Muscle of leg (tissue), 11 donors: ENCODE measurements around the gene COG2. TPM values are rescaled to one million over a fixed set of nuclear protein-coding genes. Genes with fewer than 3 reads are reported as not detected.
"Not testable (repeated sequence)": the region's sequence is repeated elsewhere in the genome, so short reads cannot be mapped to it uniquely, and the experiment has no call there.

Source experiments
- DNase-seq: peaks from one replicate; pipeline ENCODE4 v3.0.0; 2013
- H3K27ac ChIP-seq: one replicate; pipeline ENCODE4 v1.5.1; 2013; ENCODE audit warnings: mild to moderate bottlenecking, low read length, control low read depth
- H3K27me3 ChIP-seq: one replicate; pipeline ENCODE4 v1.6.1; 2013; ENCODE audit warnings: low read length; ENCODE audit not compliant: control insufficient read depth, insufficient read depth
- H3K36me3 ChIP-seq: one replicate; pipeline ENCODE4 v1.6.1; 2013; ENCODE audit warnings: low read length; ENCODE audit not compliant: control insufficient read depth, insufficient read depth
- H3K4me1 ChIP-seq: one replicate; pipeline ENCODE4 v1.6.1; 2013; ENCODE audit warnings: low read length; ENCODE audit not compliant: control insufficient read depth, insufficient read depth
- H3K4me3 ChIP-seq: one replicate; pipeline ENCODE4 v1.5.1; 2013; ENCODE audit warnings: low read length, control low read depth
- H3K9me3 ChIP-seq: replicated peaks from 2 replicates; pipeline ENCODE4 v1.6.1; 2013; ENCODE audit warnings: low read depth, low read length; ENCODE audit not compliant: control insufficient read depth
- WGBS: methylation state at CpG from one replicate; pipeline ENCODE4 v1.1.5; 2013; ENCODE audit warnings: missing lambda C conversion rate; ENCODE audit not compliant: insufficient coverage; 5-methylcytosine and 5-hydroxymethylcytosine counted together
- polyA plus RNA-seq, 8 donors: library from polyadenylated mRNA; unstranded; fragments of 120-200 nt; gene quantifications; one replicate each; pipeline versions ENCODE4 v1.2.1 to v1.2.3, GENCODE V29; 2013; ENCODE audit warnings: inconsistent platforms in 1 of 8, low replicate concordance in 1 of 8; ENCODE audit not compliant: insufficient read length in 8 of 8, insufficient read depth in 1 of 8
- total RNA-seq: library from RNA; stranded (reverse); fragments of 120-200 nt; gene quantifications from one replicate; pipeline ENCODE4 v1.2.4, GENCODE V29; 2013

Gene COG2
- total and polyA plus RNA-seq, 9 donors = 16.3 to 23.2 (median 20.1) TPM

GRCh38 chr1:230696722-230697437, 54.6 kb downstream of the COG2 start:
- Histone ChIP-seq H3K4me3 (no peak overlapping the region), H3K36me3 (peaks cover 16% of the 10 kb centered on the region), H3K27ac (no peak overlapping the region), H3K27me3 (peaks cover 3% of the 10 kb centered on the region), H3K4me1 (peaks cover 18% of the 10 kb centered on the region), H3K9me3 (no peaks in the 10 kb centered on the region)
- DNase-seq = no peak
- 71% methylated on average over 4 of the region's 7 CpGs for WGBS

GRCh38 chr1:230698130-230698529, 55.8 kb downstream of the COG2 start:
- H3K4me3 ChIP-seq = no peak overlapping the region
- peaks cover 15% of the 10 kb centered on the region for H3K36me3 ChIP-seq
- no peak overlapping the region for H3K27ac ChIP-seq
- H3K4me1 ChIP-seq = peaks cover 18% of the 10 kb centered on the region
- H3K9me3 ChIP-seq = no peaks in the 10 kb centered on the region
- 86% methylated on average over 10 of the region's 14 CpGs for WGBS
- H3K27me3 ChIP-seq = peaks cover 3% of the 10 kb centered on the region
- no peak for DNase-seq

GRCh38 chr1:230698964-230699363, 56.7 kb downstream of the COG2 start:
- DNase-seq, H3K27me3 ChIP-seq, H3K4me3 ChIP-seq, H3K36me3 ChIP-seq, H3K9me3 ChIP-seq, H3K27ac ChIP-seq: not testable (repeated sequence)
- H3K4me1 ChIP-seq = peaks cover 18% of the 10 kb centered on the region

GRCh38 chr1:230699716-230700115, 57.4 kb downstream of the COG2 start:
- H3K27ac ChIP-seq = no peak overlapping the region
- WGBS = no CpG with 5 or more reads among the region's 1 CpG
- no peak overlapping the region for H3K4me3 ChIP-seq
- no peak for DNase-seq
- H3K36me3 ChIP-seq = peaks cover 2% of the 10 kb centered on the region
- peaks cover 18% of the 10 kb centered on the region for H3K4me1 ChIP-seq
- H3K9me3 ChIP-seq = no peaks in the 10 kb centered on the region
- peaks cover 3% of the 10 kb centered on the region for H3K27me3 ChIP-seq

DNA sequence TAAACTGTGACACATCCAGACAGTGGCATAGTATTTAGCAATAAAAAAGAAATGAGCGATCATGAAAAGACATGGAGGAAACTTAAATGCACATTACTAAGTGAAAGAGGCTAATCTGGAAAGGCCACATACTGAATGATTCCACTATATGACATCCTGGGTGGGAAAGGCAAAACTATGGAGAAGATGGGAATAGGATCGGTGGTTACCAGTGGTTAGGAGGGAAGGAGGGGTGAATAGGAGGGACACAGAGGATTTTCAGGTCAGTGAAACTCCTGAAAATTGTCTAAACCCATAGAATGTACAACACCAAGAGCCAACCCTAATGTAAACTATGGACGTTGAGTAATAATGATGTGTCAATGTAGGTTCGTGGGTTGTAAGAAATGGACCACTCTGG, 57.9 kb downstream of the COG2 start:
- H3K27ac ChIP-seq = no peak overlapping the region
- WGBS = no CpG with 5 or more reads among the region's 4 CpGs
- H3K4me1 ChIP-seq = peaks cover 15% of the 10 kb centered on the region
- DNase-seq = no peak
- H3K27me3 ChIP-seq = peaks cover 3% of the 10 kb centered on the region
- no peak overlapping the region for H3K4me3 ChIP-seq
- H3K36me3 ChIP-seq = peaks cover 2% of the 10 kb centered on the region
- no peaks in the 10 kb centered on the region for H3K9me3 ChIP-seq

DNA sequence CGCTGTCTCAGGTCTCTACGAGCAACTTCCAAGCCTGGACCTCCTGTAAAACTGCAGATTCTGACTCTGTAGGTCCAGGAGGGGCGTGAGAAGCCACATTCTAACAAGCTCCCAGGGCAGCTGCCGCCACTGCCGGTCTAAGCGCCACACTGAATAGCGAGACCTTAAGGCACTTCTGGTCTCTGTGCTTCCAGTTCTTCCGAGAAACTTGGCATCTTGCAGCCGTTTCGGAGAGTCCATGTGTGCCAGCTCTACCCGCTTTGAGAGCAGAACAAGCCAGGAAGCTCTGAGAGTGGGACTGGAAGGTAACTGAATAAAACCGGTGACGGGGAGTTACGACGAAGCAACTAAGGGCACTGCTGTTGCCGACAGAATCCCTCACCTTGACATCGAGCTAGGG, 59.2 kb downstream of the COG2 start:
- Histone ChIP-seq H3K4me1 (peaks cover 11% of the 10 kb centered on the region), H3K27me3 (peaks cover 3% of the 10 kb centered on the region), H3K27ac (no peak overlapping the region), H3K4me3 (no peak overlapping the region), H3K36me3 (peaks cover 2% of the 10 kb centered on the region), H3K9me3 (no peaks in the 10 kb centered on the region)
- no peak for DNase-seq
- 84% methylated on average over 17 of the region's 17 CpGs for WGBS

GRCh38 chr1:230701895-230702768, 59.9 kb downstream of the COG2 start:
- DNase-seq = no peak
- Histone ChIP-seq H3K4me1 (peaks cover 4% of the 10 kb centered on the region), H3K9me3 (no peaks in the 10 kb centered on the region), H3K4me3 (no peak overlapping the region), H3K27me3 (peaks cover 3% of the 10 kb centered on the region), H3K36me3 (peaks cover 2% of the 10 kb centered on the region), H3K27ac (no peak overlapping the region)
- 84% methylated on average over 8 of the region's 19 CpGs for WGBS

DNA sequence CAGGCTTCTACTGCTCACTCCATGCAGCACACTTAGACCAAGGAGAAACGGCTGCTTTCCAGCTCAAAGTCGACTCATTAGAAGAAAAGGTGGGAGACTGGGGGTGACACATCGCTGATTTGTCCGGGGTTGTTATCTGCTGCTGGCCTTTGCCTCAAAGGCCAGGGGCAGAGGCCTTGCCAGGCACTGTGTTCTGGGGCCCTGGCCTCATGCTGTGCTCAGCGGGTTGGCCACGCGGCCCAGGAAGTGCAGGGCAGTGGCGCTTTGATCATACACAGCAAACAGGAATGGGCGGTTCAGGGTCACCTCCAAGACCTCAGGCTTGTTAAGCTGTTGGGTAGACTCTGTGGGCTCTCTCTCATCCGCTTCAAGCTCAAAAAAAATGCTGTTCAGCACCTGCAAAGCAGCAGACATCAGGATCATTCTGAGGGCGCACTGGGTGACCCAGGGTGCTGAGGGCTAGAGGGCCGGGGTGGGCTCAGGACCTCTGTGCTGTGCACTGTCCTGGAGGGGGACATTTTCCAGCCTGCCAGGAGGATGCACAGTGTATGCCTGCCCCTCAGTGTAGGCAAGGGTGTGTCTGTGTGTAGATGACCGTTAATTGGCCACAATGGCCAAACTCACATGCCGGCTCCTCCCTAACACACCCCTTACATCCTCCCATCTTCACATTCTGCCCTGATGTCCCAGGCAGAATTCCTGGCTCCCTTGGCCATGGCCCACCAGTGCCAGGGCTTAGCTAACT, 60.8 kb downstream of the COG2 start:
- no peaks in the 10 kb centered on the region for H3K4me1 ChIP-seq
- H3K27ac ChIP-seq = no peak overlapping the region
- H3K9me3 ChIP-seq = no peaks in the 10 kb centered on the region
- peaks cover 2% of the 10 kb centered on the region for H3K36me3 ChIP-seq
- DNase-seq = no peak
- no peak overlapping the region for H3K4me3 ChIP-seq
- WGBS = 61% methylated on average over 13 of the region's 14 CpGs
- H3K27me3 ChIP-seq = peaks cover 3% of the 10 kb centered on the region

- Histone ChIP-seq H3K9me3 (no peaks in the 10 kb centered on the region), H3K36me3 (peaks cover 2% of the 10 kb centered on the region), H3K4me1 (no peaks in the 10 kb centered on the region), H3K27me3 (peaks cover 3% of the 10 kb centered on the region), H3K4me3 (no peak overlapping the region), H3K27ac (no peak overlapping the region)
- no peak for DNase-seq
- WGBS = 86% methylated on average over 4 of the region's 8 CpGs
Measured at GRCh38 chr1:230703679-230704385, 61.6 kb downstream of the COG2 start.
